ENCODE measurements around the gene NR2C2AP. TPM values are rescaled to one million over a fixed set of nuclear protein-coding genes. Genes with fewer than 3 reads are reported as not detected.

NR2C2AP gene
- total and polyA plus RNA-seq, 2 of the 13 experiments (the other 11 are each of a cell fraction or from before 2014, with no cell fraction given) = 12.2 to 26.8 TPM

- Histone ChIP-seq H3K27ac (ENCODE audit: extremely low read length, insufficient read depth, low read length) (no peak overlapping the region), H3K4me3 (replicated peaks in 1 of 3; ENCODE audit: insufficient read depth in 1 of 3, low read depth in 2 of 3, low read length in 3 of 3) (no peak overlapping the region), H3K27me3 (ENCODE audit: control insufficient read depth in 1 of 2, insufficient read depth in 2 of 2, low read length in 2 of 2) (peaks cover 0 to 10% of the 10 kb centered on the region in 2 experiments; a peak in 2 of 5 replicates), H3K9ac (ENCODE audit: insufficient read depth, low read depth, low read length) (no peak overlapping the region), H3K4me2 (ENCODE audit: low read depth, low read length) (peak overlapping the region; percentile 15; the same call in 1 of the 2 replicates), H3K9me3 (ENCODE audit: low read length) (no peaks in the 10 kb centered on the region), H4K20me1 (ENCODE audit: insufficient read depth, low read length) (no peaks in the 10 kb centered on the region), H3K4me1 (ENCODE audit: insufficient read depth, low read length) (peaks cover 15% of the 10 kb centered on the region), H3K79me2 (ENCODE audit: insufficient read depth, low read length) (no peaks in the 10 kb centered on the region), H3K36me3 (replicated peaks in 1 of 2; ENCODE audit: control insufficient read depth in 1 of 2, insufficient read depth in 2 of 2, low read length in 2 of 2) (no peaks in the 10 kb centered on the region), H2AFZ (ENCODE audit: low read length) (no peak overlapping the region)
- in situ Hi-C loops (cut with HindIII; ENCODE audit: extremely low pct_ligation_motif_present, low pct_unique_long_range_greater_than_20kb) (no loop called here), intact Hi-C loops (cut with micrococcal nuclease; ENCODE audit: unreplicated experiment) (no loop called here)
- ChIA-PET POLR2A (no interaction called here), CTCF (ENCODE audit: low intra/inter-chr PET ratio, low total read pairs) (no interaction called here)
- no peak for FAIRE-seq
- WGBS (ENCODE audit: low lambda C conversion rate) = 0% methylated on average over 4 of the region's 5 CpGs
- no TSS peak for BruUV-seq (replicated peaks)
- DNase-seq (ENCODE audit: low spot score) = peak; percentile 23
- peak; percentile 68 for ATAC-seq
- no peak for TF ChIP-seq TGIF2 (CRISPR knock-in tag; IDR thresholded peaks at IDR 0.05)
- TF ChIP-seq RFXANK (CRISPR knock-in tag; IDR thresholded peaks at IDR 0.05) = no peak
- no peak for TF ChIP-seq SMARCE1 (IDR thresholded peaks at IDR 0.05; ENCODE audit: borderline replicate concordance)
- TF ChIP-seq CCAR2 (optimal IDR thresholded peaks at IDR 0.05; ENCODE audit: low read depth, low read length) = no peak
- no peak for TF ChIP-seq SETDB1 (CRISPR knock-in tag; IDR thresholded peaks at IDR 0.05; ENCODE audit: borderline replicate concordance)
- TF ChIP-seq ZNF691 (CRISPR knock-in tag; IDR thresholded peaks at IDR 0.05; ENCODE audit: borderline replicate concordance, low read depth) = no peak
- peak; percentile 53; the same call in 1 of the 2 replicates for TF ChIP-seq RARA (CRISPR knock-in tag; IDR thresholded peaks at IDR 0.05)
- TF ChIP-seq, protein P1, sequence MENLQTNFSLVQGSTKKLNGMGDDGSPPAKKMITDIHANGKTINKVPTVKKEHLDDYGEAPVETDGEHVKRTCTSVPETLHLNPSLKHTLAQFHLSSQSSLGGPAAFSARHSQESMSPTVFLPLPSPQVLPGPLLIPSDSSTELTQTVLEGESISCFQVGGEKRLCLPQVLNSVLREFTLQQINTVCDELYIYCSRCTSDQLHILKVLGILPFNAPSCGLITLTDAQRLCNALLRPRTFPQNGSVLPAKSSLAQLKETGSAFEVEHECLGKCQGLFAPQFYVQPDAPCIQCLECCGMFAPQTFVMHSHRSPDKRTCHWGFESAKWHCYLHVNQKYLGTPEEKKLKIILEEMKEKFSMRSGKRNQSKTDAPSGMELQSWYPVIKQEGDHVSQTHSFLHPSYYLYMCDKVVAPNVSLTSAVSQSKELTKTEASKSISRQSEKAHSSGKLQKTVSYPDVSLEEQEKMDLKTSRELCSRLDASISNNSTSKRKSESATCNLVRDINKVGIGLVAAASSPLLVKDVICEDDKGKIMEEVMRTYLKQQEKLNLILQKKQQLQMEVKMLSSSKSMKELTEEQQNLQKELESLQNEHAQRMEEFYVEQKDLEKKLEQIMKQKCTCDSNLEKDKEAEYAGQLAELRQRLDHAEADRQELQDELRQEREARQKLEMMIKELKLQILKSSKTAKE (CRISPR knock-in tag; IDR thresholded peaks at IDR 0.05; ENCODE audit: borderline replicate concordance) = peak; percentile 18; the same call in 1 of the 2 replicates
- peak; percentile 11; the same call in 1 of the 2 replicates for TF ChIP-seq HNF4A (CRISPR knock-in tag; IDR thresholded peaks at IDR 0.05)
- no peak for TF ChIP-seq KIAA2018 (CRISPR knock-in tag; IDR thresholded peaks at IDR 0.05; ENCODE audit: borderline replicate concordance)
- no peak for TF ChIP-seq RAD51 (IDR thresholded peaks at IDR 0.05; ENCODE audit: borderline replicate concordance)
- no peak for TF ChIP-seq CHD4 (IDR thresholded peaks at IDR 0.05; ENCODE audit: borderline replicate concordance, low read length)
- no peak for TF ChIP-seq ZNF567 (CRISPR knock-in tag; IDR thresholded peaks at IDR 0.05; ENCODE audit: borderline replicate concordance)
These were observed 47.1 kb upstream of the NR2C2AP start for GRCh38 chr19:19250196-19250801.

Data from HepG2 (cell line).